Fibroblast of peridontal ligament (primary cell): ENCODE results near the gene RIPOR2.
A peak's percentile ranks its signal among the peaks of the same experiment; 100 is the strongest.

Source experiments
- DNase-seq: peaks from one replicate; pipeline ENCODE4 v3.0.0-alpha.2; 2010; ENCODE audit errors: extremely low read depth

Gene RIPOR2

GRCh38 chr6:24848461-24848860, 87.3 kb downstream of the RIPOR2 start:
- DNase-seq: no peak

DNA sequence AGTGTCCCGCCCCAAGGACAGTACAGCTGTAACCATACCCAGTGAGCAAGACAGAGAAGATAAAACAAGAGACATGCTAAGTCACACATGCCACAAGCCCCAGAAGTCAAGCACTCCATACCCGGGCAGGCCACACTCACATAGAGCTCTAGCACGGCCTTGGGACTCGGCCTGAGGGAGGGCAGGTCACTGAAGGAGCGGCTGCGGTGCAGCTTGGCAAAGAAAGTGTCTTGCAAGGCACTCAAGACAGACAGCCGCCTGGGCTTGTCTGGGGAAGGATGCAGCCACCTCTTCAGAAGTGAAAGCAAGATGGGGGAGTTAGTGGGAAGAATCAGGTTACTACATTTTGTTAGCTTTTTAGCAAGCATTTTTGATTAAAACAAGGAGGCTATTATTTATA, 88.4 kb downstream of the RIPOR2 start:
- DNase-seq: no peak

DNA sequence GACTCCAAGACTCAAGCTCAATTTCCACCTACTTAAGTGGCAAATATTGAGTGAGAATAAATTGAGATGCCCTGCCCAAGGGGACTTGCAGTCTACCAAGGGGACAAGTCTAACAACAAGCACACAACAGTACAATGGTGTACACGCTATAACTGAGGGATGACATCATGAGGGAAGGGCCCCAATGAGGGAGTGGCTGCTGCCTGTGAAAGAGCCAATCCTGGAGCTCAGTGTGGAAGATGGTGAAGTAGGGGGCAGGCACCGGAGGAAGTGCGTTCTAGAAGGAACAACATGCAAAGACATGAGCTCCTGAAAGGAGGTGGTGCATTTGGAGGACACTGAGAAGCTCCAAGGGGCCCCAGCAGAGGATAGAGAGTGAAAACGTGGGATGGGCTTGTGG, 90.2 kb downstream of the RIPOR2 start:
- DNase-seq: no peak

DNA sequence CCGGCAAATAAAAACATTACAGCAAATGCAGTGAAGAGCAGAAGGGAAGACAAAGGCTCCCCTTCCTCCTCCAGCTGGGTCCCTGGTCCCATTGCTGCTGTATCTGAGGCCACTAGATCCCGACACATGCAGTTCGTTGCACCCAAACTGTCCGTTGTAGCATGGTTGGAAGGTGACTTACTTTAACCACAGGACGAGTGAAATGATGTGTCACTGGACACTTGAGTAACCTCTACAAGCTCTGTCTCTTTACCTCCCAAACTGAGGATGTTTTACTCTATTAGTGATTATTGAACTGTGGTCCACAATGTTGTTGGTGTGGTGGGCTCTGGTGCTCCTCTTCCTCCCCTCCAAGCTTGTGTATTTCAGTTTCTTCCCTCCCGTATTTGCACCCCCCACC, 90.9 kb downstream of the RIPOR2 start:
- DNase-seq: no peak

- no peak for DNase-seq
These were observed 91.7 kb downstream of the RIPOR2 start for GRCh38 chr6:24844061-24844460.

DNA sequence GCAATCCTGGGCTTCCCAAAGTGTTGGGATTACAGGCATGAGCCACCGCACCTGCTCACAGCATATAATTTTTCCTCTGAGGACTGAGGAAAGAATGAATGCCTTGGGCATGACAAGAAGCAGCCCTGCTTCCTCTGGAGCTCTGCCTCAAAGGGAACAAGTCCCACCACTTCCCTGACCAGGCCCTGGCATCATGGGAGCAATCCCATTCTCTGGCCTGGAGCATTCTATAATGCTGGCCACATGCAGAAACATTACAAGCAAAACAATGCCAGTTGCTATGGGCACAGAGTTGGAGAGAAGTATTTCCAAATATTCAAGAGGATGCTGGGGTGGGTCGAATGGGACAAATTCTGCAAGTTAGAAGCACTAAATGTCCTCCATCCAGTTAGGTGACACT, 95.6 kb downstream of the RIPOR2 start:
- no peak for DNase-seq

- no peak for DNase-seq
These were observed 96.8 kb downstream of the RIPOR2 start for GRCh38 chr6:24838994-24839393.

GRCh38 chr6:24838081-24838480, 97.7 kb downstream of the RIPOR2 start:
- no peak for DNase-seq

DNA sequence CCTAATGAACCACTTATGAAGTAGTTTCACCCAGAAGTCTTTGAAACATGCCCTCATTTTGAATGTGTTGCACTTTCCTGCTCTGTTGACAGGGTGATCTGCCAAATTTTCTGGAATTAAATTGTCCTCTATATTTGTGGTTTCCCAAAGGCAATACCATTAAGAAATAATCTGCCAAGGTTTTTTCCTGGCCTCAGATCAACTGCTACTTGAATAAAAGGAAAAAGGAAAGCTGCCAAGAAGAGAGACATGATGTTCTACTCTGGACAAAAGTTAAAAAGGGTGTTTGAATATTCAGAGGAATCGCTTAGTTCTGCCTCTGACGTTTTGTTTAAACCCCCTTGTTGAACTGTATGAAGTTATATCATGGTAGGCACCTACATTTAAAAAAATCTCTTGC, 99.7 kb downstream of the RIPOR2 start:
- no peak for DNase-seq

DNA sequence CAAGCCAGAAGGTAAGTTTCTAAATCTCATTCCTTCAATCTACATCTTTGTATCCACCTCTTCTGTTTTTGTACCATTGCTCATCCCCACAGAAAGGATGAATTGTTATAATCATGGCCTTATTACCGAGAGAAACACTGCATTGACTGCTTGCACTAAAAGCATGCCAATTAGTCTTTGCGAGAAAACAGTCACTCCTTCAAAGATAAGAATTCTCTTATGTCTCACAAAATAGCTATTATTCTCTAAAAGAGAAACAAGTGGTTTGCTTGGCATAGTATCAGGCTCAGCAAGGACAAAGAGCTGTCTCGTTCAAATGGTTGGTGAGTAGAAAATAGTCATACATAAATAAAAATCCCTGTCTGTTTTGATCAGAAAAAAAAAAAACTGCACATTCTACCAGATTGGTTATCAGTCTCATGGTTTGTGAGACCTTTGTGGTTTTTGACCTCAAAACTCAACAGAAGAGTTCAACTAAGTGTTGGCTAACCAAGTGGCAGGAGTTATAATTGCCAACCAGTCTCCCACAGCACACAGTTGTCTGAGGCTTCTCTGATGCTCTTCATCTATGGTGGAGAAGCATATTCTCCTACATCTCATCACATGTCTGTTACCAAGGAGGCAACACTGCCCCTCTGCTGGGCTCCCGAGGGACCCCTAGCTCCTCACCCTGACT, 101.9 kb downstream of the RIPOR2 start:
- DNase-seq: no peak

- DNase-seq: no peak
These were observed 103.0 kb downstream of the RIPOR2 start for GRCh38 chr6:24832794-24833193.

- peak; percentile 53 for DNase-seq
These were observed 103.7 kb downstream of the RIPOR2 start for GRCh38 chr6:24831771-24832716.

DNA sequence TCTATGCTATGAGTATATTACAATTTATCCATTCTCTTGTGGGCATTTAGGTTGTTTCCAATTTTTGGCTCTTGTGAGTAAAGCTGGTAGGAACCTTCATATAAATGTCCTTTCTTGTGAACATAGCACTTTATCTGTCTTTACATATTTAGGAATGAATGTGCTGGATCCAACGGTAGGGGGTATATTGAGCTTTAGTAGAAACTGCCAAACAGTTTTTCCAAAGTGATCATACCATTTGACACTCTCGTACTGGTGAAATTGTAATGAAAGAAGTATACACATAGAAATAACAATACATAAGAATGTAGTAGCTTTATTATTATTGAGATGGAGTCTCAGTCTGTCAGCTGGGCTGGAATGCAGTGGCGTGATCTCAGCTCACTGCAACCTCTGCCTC, 106.1 kb downstream of the RIPOR2 start:
- peak; percentile 5 for DNase-seq

DNA sequence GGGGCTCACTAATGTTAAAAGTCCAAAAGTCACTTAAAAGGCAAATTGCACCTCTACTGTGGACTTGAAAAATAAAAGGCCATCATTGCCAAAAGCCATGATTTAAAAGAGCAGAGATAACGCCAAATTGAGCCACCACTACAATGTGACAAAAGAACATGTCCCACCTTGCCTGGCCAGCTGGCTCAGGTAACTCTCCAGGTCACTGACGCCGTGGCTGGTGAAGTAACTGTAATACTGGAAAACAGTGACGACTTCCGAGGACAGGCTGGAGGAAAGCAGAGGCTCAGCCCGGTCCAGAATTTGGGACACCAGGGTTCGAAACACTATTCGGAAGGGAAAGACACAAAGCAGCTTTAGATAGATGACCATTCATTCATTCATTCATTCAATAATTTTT, 107.8 kb downstream of the RIPOR2 start:
- DNase-seq: no peak

GRCh38 chr6:24827162-24827561, 108.6 kb downstream of the RIPOR2 start:
- DNase-seq: no peak

- DNase-seq: no peak
These were observed 110.6 kb downstream of the RIPOR2 start for GRCh38 chr6:24825130-24825630.

DNA sequence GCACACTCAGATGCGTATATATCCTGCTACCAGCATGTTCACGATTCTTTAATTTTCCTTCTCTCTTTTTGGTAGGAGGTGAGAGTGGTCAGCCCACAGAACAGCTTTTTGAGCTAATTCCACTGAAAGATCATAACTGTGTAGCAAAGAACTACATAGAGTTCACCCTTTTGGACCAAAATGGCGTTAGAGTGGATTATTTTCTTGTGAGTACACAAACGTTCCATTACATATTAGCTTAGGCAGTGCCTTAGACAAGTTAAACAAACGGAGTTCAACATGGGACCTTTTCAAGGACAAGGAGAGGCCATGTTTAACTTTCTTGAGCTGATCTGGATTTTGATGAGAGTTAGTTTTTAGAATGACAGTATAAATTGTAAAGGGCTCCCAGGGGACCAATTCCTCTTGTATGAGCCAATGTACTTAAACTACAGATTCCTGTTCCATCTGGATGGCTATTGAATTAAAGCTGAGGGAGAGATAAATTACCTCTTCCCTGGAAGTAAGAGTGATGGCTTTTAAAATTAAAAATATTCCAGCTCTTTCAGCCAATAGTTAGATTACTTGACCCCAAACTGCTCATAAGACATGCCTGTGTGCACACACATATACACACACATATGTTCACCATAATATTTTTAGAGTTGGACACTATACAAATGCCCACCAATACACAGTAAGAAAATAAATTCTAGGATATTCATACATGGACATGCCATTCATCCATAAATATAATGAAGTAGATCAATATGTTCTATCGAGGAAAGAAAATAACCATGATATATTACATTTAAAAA, 111.4 kb downstream of the RIPOR2 start:
- DNase-seq: peak; percentile 19

- no peak for DNase-seq
These were observed 112.6 kb downstream of the RIPOR2 start for GRCh38 chr6:24823185-24823584.

GRCh38 chr6:24822696-24823095, 113.1 kb downstream of the RIPOR2 start:
- no peak for DNase-seq

GRCh38 chr6:24821860-24822444, 113.8 kb downstream of the RIPOR2 start:
- no peak for DNase-seq

DNA sequence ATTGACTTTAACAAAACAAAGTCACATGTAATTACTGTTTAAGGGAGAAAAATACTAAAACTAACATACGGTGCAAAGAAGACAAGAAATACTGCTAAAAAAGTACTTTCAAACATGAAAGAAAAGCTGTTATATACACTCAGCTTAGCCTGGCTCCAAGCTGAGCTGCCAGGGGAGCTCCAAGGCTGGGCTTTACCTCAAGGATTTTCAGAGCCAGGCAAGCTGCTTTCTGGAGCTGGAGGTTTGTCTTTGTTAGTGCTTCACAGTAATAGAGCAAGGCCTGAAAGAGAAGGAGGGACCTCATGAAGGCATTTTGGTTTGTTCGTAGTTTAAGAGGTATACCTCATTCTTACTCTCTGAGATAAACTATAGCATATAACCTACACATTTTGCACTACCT, 117.4 kb downstream of the RIPOR2 start:
- DNase-seq: no peak

- DNase-seq: no peak
These were observed 126.0 kb downstream of the RIPOR2 start for GRCh38 chr6:24809728-24810127.
